G401.6 (cell line): ENCODE results near the gene TIMMDC1.
"Not testable (repeated sequence)": the region's sequence is repeated elsewhere in the genome, so short reads cannot be mapped to it uniquely, and the experiment has no call there.

Source experiments
- FAIRE-seq: peaks from 2 replicates; lab custom pipeline; 2012; peaks lifted over from hg19 to GRCh38; lab: Jason Lieb, UNC

The TIMMDC1 gene

GRCh38 chr3:119510690-119511089, 12.3 kb downstream of the TIMMDC1 start:
- no peak for FAIRE-seq

- no peak for FAIRE-seq
These were observed 16.3 kb downstream of the TIMMDC1 start for GRCh38 chr3:119514637-119515036.

GRCh38 chr3:119517112-119517511, 18.8 kb downstream of the TIMMDC1 start:
- FAIRE-seq: no peak

GRCh38 chr3:119518026-119518425, 19.7 kb downstream of the TIMMDC1 start:
- FAIRE-seq: no peak

GRCh38 chr3:119524931-119525662, 26.8 kb downstream of the TIMMDC1 start:
- FAIRE-seq: peak; percentile 30

- FAIRE-seq: no peak
These were observed 29.4 kb downstream of the TIMMDC1 start for GRCh38 chr3:119527714-119528113.

- no peak for FAIRE-seq
These were observed 31.5 kb downstream of the TIMMDC1 start for GRCh38 chr3:119529883-119530282.

GRCh38 chr3:119530456-119530855, 32.1 kb downstream of the TIMMDC1 start:
- FAIRE-seq: no peak

- no peak for FAIRE-seq
These were observed 32.8 kb downstream of the TIMMDC1 start for GRCh38 chr3:119531151-119531550.

GRCh38 chr3:119534296-119534695, 35.9 kb downstream of the TIMMDC1 start:
- no peak for FAIRE-seq

- no peak for FAIRE-seq
These were observed 38.4 kb downstream of the TIMMDC1 start for GRCh38 chr3:119536757-119537156.

GRCh38 chr3:119538772-119539171, 40.4 kb downstream of the TIMMDC1 start:
- no peak for FAIRE-seq

- no peak for FAIRE-seq
These were observed 43.2 kb downstream of the TIMMDC1 start for GRCh38 chr3:119541547-119541946.

GRCh38 chr3:119542168-119542767, 43.9 kb downstream of the TIMMDC1 start:
- FAIRE-seq: no peak

- no peak for FAIRE-seq
These were observed 44.8 kb downstream of the TIMMDC1 start for GRCh38 chr3:119543147-119543546.

GRCh38 chr3:119547227-119547626, 48.9 kb downstream of the TIMMDC1 start:
- no peak for FAIRE-seq

- no peak for FAIRE-seq
These were observed 50.0 kb downstream of the TIMMDC1 start for GRCh38 chr3:119548341-119548740.

GRCh38 chr3:119550192-119550910, 52.0 kb downstream of the TIMMDC1 start:
- FAIRE-seq: no peak

- no peak for FAIRE-seq
These were observed 53.3 kb downstream of the TIMMDC1 start for GRCh38 chr3:119551598-119551997.

- not testable (repeated sequence) for FAIRE-seq
These were observed 54.6 kb downstream of the TIMMDC1 start for GRCh38 chr3:119552928-119553327.

- no peak for FAIRE-seq
These were observed 55.6 kb downstream of the TIMMDC1 start for GRCh38 chr3:119553823-119554415.

GRCh38 chr3:119555309-119555735, 57.0 kb downstream of the TIMMDC1 start:
- no peak for FAIRE-seq

GRCh38 chr3:119555929-119556328, 57.6 kb downstream of the TIMMDC1 start:
- FAIRE-seq: no peak
